Lower leg skin (tissue), 4 donors: ENCODE data around the gene CCR7. TPM values are rescaled to one million over a fixed set of nuclear protein-coding genes. Genes with fewer than 3 reads are reported as not detected.
"Not testable (repeated sequence)": the region's sequence is repeated elsewhere in the genome, so short reads cannot be mapped to it uniquely, and the experiment has no call there.

Experiments
- DNase-seq, 2 donors: peaks; one replicate each; pipeline ENCODE4 v3.0.0-alpha.2; 2019; ENCODE audit warnings: low spot score in 2 of 2
- H3K4me3 ChIP-seq: fragments of 200-600 bp; sonication (generic); 2 replicates; pipeline ENCODE4 v1.5.1; 2017; ENCODE audit warnings: mild to moderate bottlenecking, low read depth; ENCODE audit not compliant: poor library complexity, severe bottlenecking
- POLR2A ChIP-seq, 2 donors: fragments of 450-650 bp; IDR thresholded peaks; one replicate each; pipeline ENCODE4 v1.6.1; 2016 to 2017; ENCODE audit warnings: antibody characterized with exemption in 2 of 2, mild to moderate bottlenecking in 1 of 2, moderate library complexity in 1 of 2
- WGBS, 2 donors: methylation state at CpG; one replicate each; pipeline ENCODE4 v1.1.5; 2018; 5-methylcytosine and 5-hydroxymethylcytosine counted together
- intact Hi-C: fragments of 100-400 bp; cut with DNase I; formaldehyde crosslinking; loops from one replicate; pipeline ENCODE4 v1.15.0; 2023; ENCODE audit warnings: low total_unique reads
- total RNA-seq, 4 donors: library from RNA; depleted of rRNA; stranded (reverse); fragments of >200 nt; gene quantifications; one replicate each; pipeline ENCODE4 v1.1.0, GENCODE V29; 2016
- TF ChIP-seq, protein P1 (sequence below), 3 donors: fragments of 450-650 bp; IDR thresholded peaks; one replicate each; pipeline ENCODE4 v1.5.1; 2016; ENCODE audit warnings: antibody characterized with exemption in 3 of 3, mild to moderate bottlenecking in 3 of 3, moderate library complexity in 2 of 3

The CCR7 gene
- total RNA-seq, 4 donors from 2014 or later = 0.21 to 1.2 TPM; not detected in 2

DNA sequence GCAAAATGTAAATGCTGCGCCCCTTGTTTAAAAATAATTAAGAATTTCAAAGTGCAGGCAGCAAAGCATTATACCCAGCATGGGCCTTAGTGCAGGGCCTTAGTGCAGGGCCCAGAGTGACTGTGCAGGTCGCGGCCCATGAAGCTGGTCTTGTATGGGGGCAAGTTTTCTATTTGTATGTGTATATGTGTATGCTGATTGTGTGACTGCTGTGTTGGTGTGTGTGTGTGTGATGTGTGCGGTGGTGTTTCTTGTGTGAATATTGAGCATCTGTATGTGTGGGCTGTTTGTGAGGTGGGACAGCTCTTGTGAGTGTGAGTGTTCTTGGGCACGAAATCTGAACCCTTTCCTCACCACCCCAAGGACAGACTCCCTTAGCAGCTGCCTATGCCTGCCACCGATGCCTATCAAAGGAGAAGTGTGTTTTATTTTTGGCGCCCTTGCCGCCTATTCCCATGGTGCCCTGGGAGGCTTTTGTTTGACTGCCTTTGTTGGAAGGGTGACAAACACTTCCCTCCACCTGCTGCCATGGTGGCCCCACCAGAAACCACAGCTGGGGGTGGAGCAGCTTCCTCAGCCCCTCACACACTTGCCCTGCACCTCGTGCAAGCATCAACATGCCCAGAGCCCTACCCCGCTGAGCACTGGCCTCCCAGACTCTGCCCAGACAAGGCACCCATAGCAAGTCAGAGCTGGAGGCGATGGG lies 18.0 kb downstream of the CCR7 start:
- whole genome bisulfite sequencing, 2 donors = 55 to 73% methylated on average over 11 of the region's 11 CpGs
- intact Hi-C loops = loop anchor here (5.0 kb wide), 1 partner anchor 1815 kb away; the partner anchor contains the start of gene CISD3
- peak; percentile 40 to 82 for DNase-seq
- TF ChIP-seq, protein P1, sequence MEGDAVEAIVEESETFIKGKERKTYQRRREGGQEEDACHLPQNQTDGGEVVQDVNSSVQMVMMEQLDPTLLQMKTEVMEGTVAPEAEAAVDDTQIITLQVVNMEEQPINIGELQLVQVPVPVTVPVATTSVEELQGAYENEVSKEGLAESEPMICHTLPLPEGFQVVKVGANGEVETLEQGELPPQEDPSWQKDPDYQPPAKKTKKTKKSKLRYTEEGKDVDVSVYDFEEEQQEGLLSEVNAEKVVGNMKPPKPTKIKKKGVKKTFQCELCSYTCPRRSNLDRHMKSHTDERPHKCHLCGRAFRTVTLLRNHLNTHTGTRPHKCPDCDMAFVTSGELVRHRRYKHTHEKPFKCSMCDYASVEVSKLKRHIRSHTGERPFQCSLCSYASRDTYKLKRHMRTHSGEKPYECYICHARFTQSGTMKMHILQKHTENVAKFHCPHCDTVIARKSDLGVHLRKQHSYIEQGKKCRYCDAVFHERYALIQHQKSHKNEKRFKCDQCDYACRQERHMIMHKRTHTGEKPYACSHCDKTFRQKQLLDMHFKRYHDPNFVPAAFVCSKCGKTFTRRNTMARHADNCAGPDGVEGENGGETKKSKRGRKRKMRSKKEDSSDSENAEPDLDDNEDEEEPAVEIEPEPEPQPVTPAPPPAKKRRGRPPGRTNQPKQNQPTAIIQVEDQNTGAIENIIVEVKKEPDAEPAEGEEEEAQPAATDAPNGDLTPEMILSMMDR (IDR thresholded peaks at IDR 0.05) = no peak
- TF ChIP-seq POLR2A (IDR thresholded peaks at IDR 0.05) = no peak
- H3K4me3 ChIP-seq = no peak overlapping the region

DNA sequence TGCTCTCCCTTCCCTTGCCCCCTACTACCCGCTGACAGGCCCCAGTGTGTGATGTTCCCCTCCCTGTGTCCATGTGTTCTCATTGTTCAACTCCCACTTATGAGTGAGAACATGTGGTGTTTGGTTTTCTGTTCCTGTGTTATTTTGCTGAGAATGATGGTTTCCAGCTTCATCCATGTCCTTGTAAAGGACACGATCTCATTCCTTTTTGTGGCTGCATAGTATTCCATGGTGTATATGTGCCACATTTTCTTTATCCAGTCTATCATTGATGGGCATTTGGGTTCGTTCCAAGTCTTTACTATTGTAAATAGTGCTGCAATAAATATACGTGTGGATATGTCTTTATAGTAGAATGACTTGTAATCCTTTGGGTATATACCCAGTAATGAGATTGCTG lies 18.8 kb downstream of the CCR7 start:
- DNase-seq, H3K4me3 ChIP-seq: not testable (repeated sequence)
- 87% methylated on average over 4 of the region's 4 CpGs for WGBS, 2 donors
- intact Hi-C loops = loop anchor here (5.0 kb wide), 1 partner anchor 1814 kb away; the partner anchor contains the start of gene CISD3

DNA sequence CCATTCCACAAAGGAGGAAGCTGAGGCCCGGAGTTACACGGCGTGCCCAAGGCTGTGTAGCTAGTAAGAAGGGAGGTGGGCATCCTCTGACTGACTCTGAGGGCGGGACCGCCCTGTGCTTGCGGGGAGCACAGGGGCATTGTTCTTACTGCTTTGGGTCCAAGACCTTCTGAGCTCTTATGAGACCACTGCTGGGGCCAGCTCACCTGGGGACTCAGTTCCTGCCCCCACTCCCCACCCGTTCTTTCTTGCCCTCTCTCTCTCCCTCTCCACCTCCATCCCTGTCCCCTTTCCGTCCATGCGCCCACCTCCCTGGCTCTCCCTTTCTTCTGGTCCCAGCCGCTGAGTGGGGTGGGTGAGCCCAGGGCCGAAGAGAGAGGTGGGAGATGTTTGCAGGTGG lies 19.6 kb downstream of the CCR7 start:
- TF ChIP-seq, protein P1 (IDR thresholded peaks at IDR 0.05) = no peak
- no peak for TF ChIP-seq POLR2A (IDR thresholded peaks at IDR 0.05)
- peak in 1 of 2 donors; percentile 69 for DNase-seq
- WGBS, 2 donors = 93 to 94% methylated on average over 11 of the region's 11 CpGs
- H3K4me3 ChIP-seq = no peak overlapping the region
- intact Hi-C loops = loop anchor here (5.0 kb wide), 1 partner anchor 1813 kb away; the partner anchor contains the start of gene CISD3

DNA sequence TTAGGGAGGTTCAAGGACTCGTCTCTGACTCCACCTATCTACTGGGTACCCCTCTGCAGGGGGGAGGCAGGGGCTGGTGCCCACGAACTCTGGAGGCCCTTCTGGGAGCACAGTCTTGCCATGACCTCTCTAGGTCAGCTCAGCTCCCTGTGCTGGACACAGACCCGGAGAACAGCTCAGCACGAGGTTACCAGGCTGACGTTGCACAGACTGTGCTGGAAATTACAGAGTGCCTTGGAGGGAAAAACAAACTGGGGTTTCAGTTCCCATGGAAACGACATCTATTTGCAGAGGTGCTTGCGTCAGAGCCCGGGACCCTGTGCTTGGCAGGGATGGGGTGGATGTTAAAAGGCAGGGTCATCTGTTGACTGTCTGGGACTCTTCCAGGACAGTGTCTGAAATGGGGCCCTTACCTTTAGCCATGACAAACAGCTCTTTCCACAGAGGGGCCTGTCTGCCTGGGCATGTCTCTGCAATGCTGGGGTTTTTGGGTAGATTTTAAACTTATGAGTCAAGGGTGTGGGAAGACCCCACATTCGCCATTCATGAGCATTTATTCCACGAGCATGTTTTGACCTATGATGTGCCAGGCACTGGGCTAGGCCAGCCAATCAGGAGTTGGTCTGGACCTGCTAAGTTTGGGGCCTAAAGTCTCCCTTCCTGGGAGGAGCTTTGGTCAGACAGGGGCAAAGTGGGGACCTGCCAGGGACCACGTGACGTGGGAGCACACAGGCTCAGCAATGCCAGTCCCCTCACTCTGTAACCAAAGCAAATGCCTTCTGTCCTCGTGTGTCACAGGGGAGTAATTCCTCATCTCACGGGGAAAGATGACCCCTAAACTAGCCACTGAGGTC lies 22.5 kb downstream of the CCR7 start:
- 44 to 57% methylated on average over 12 to 14 of the region's 14 CpGs for WGBS, 2 donors
- no peak for TF ChIP-seq POLR2A (IDR thresholded peaks at IDR 0.05)
- TF ChIP-seq, protein P1 (IDR thresholded peaks at IDR 0.05) = no peak
- intact Hi-C loops = no loop called here
- H3K4me3 ChIP-seq = no peak overlapping the region
- peak; percentile 79 to 96 for DNase-seq

DNA sequence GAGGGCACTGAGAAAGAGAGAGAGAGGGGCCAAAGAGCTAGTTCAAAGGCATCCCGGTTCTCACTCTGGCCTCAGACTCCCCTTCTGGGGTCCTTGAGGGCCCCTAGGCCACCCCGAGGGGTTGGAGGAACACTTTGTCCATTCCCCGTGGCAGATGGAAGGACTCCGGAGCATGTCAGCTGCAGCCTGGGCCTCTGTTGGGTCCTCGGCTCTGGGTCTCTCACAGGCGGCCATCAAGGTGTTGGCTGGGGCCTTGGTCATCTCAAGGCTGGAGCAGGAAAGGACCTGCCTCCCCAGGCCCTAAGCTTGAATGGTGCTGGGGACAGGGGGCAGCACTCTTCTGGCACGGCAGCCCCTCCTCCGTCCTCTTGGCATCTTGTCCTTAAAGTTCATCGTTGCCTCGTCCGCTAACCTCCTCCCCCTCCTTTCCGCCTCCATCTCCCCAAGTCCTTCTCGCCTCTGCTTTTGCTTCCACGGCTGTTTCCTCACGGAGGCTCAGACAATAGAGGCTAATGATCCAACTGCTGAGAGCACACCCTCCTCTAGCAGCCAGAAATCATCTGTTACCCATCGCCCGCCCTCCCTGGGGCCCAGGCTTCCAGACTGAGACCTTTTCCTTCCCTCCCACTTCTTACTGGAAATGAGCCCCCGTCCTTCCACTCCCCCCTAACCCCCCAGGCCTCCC lies 23.3 kb downstream of the CCR7 start:
- WGBS, 2 donors = 54 to 59% methylated on average over 18 of the region's 18 CpGs
- peak in 1 of 2 donors; percentile 84 for DNase-seq
- H3K4me3 ChIP-seq = no peak overlapping the region
- intact Hi-C loops = no loop called here
- no peak for TF ChIP-seq POLR2A (IDR thresholded peaks at IDR 0.05)
- TF ChIP-seq, protein P1 (IDR thresholded peaks at IDR 0.05) = no peak
